SK-N-SH treated with all-trans-retinoic acid at 6 μM for 48 hours (cell line): ENCODE results near the gene LSMEM2.

Source experiments
- ATAC-seq: fragments of 200-7000 bp; cut with Tn5 transposase; 3 replicates; pipeline ENCODE4 v1.9.1; 2020; ENCODE audit warnings: mild to moderate bottlenecking, moderate library complexity
- ARNTL ChIP-seq: fragments of 450-650 bp; formaldehyde crosslinking; IDR thresholded peaks from 2 replicates; pipeline ENCODE4 v1.5.0; 2020; ENCODE audit warnings: low read depth, mild to moderate bottlenecking, moderate library complexity, borderline replicate concordance
- CREB5 ChIP-seq: fragments of 250-450 bp; sonication (Bioruptor Pico); IDR thresholded peaks from 2 replicates; pipeline ENCODE4 v1.5.1; 2020; ENCODE audit warnings: low read depth, mild to moderate bottlenecking, moderate library complexity
- CSDC2 ChIP-seq: fragments of 250-450 bp; sonication (Bioruptor Pico); IDR thresholded peaks from 2 replicates; pipeline ENCODE4 v1.5.0; 2020; ENCODE audit warnings: mild to moderate bottlenecking, moderate library complexity
- CSRNP3 ChIP-seq: fragments of 250-450 bp; sonication (Bioruptor Pico); IDR thresholded peaks from 2 replicates; pipeline ENCODE4 v1.5.1; 2021; ENCODE audit warnings: mild to moderate bottlenecking, moderate library complexity
- GLIS3 ChIP-seq: fragments of 250-450 bp; sonication (Bioruptor Pico); IDR thresholded peaks from 2 replicates; pipeline ENCODE4 v1.5.0; 2020; ENCODE audit warnings: mild to moderate bottlenecking, moderate library complexity
- OSR1 ChIP-seq: fragments of 250-450 bp; sonication (Bioruptor Pico); IDR thresholded peaks from 2 replicates; pipeline ENCODE4 v1.8.0; 2022; ENCODE audit warnings: moderate library complexity, mild to moderate bottlenecking, inconsistent platforms
- PATZ1 ChIP-seq: fragments of 250-450 bp; sonication (Bioruptor Pico); IDR thresholded peaks from 2 replicates; pipeline ENCODE4 v1.8.0; 2020; ENCODE audit warnings: mild to moderate bottlenecking, moderate library complexity, borderline replicate concordance
- POU6F1 ChIP-seq: fragments of 250-450 bp; sonication (Bioruptor Pico); IDR thresholded peaks from 2 replicates; pipeline ENCODE4 v1.8.0; 2021; ENCODE audit warnings: low read depth, mild to moderate bottlenecking, moderate library complexity, borderline replicate concordance
- RARB ChIP-seq: fragments of 250-450 bp; sonication (Bioruptor Pico); IDR thresholded peaks from 2 replicates; pipeline ENCODE4 v1.8.0; 2021; ENCODE audit warnings: mild to moderate bottlenecking, moderate library complexity
- SNAI2 ChIP-seq: fragments of 250-450 bp; sonication (Bioruptor Pico); IDR thresholded peaks from 2 replicates; pipeline ENCODE4 v1.5.0; 2020; ENCODE audit warnings: mild to moderate bottlenecking, moderate library complexity
- TCF4 ChIP-seq: fragments of 250-450 bp; sonication (Bioruptor Pico); IDR thresholded peaks from 2 replicates; pipeline ENCODE4 v1.8.0; 2021; ENCODE audit warnings: mild to moderate bottlenecking, moderate library complexity, borderline replicate concordance
- TOX ChIP-seq: fragments of 250-450 bp; sonication (Bioruptor Pico); IDR thresholded peaks from 2 replicates; pipeline ENCODE4 v1.8.0; 2021; ENCODE audit warnings: mild to moderate bottlenecking, moderate library complexity, borderline replicate concordance
- TSHZ2 ChIP-seq: fragments of 250-450 bp; sonication (Bioruptor Pico); IDR thresholded peaks from 2 replicates; pipeline ENCODE4 v1.5.0; 2020; ENCODE audit warnings: mild to moderate bottlenecking, moderate library complexity
- ZC3H10 ChIP-seq: fragments of 250-450 bp; sonication (Bioruptor Pico); IDR thresholded peaks from 2 replicates; pipeline ENCODE4 v1.5.1; 2021; ENCODE audit warnings: mild to moderate bottlenecking, moderate library complexity
- ZFP3 ChIP-seq: fragments of 250-450 bp; sonication (Bioruptor Pico); IDR thresholded peaks from 2 replicates; pipeline ENCODE4 v1.5.0; 2020; ENCODE audit warnings: mild to moderate bottlenecking, moderate library complexity
- ZFP30 ChIP-seq: fragments of 450-650 bp; formaldehyde crosslinking; IDR thresholded peaks from 2 replicates; pipeline ENCODE4 v1.5.0; 2022; ENCODE audit warnings: mild to moderate bottlenecking, moderate library complexity
- ZNF565 ChIP-seq: fragments of 450-650 bp; formaldehyde crosslinking; conservative IDR thresholded peaks from 2 replicates; pipeline ENCODE4 v1.5.0; 2020; ENCODE audit warnings: low read depth, mild to moderate bottlenecking, moderate library complexity
- ZNF70 ChIP-seq: fragments of 450-650 bp; formaldehyde crosslinking; IDR thresholded peaks from 2 replicates; pipeline ENCODE4 v1.5.0; 2020; ENCODE audit warnings: mild to moderate bottlenecking, moderate library complexity
- ZNF8 ChIP-seq: fragments of 450-650 bp; formaldehyde crosslinking; IDR thresholded peaks from 2 replicates; pipeline ENCODE4 v1.5.0; 2020; ENCODE audit warnings: mild to moderate bottlenecking, moderate library complexity

LSMEM2 gene

DNA sequence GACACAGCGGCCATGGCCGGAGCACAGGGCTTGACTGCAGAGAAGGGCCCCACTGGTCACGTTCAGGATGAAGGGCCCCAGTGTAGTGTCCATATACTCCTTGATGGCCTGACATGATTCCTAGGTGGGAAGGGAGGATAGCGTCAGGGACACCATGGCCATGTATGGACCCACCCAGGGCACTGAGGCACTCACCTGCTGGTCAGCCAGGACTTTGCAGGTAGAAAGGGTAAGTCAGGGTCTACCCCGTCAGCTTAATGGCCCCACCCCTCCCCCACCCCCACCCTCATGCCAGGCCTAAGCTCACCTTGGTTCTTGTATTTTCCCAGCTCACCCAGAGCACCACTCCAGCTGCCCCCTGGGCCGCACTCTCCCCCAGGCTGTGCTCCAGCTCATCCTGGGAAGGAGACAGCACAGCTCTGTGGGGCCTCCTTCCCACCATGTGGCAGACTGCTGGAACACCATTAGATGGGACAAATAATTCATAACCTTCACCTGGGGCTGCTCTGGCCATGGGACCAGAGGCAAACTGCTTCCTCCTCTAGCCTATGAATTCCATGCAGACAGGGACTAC lies 21.9 kb downstream of the LSMEM2 start:
- no peak for ATAC-seq
- TF ChIP-seq CSRNP3 (no peak), TCF4 (CRISPR knock-in tag) (no peak), ZC3H10 (CRISPR knock-in tag) (no peak), ARNTL (CRISPR knock-in tag) (no peak), CSDC2 (CRISPR knock-in tag) (no peak), SNAI2 (CRISPR knock-in tag) (no peak), TOX (CRISPR knock-in tag) (no peak), TSHZ2 (CRISPR knock-in tag) (no peak), ZFP30 (CRISPR knock-in tag) (no peak)

DNA sequence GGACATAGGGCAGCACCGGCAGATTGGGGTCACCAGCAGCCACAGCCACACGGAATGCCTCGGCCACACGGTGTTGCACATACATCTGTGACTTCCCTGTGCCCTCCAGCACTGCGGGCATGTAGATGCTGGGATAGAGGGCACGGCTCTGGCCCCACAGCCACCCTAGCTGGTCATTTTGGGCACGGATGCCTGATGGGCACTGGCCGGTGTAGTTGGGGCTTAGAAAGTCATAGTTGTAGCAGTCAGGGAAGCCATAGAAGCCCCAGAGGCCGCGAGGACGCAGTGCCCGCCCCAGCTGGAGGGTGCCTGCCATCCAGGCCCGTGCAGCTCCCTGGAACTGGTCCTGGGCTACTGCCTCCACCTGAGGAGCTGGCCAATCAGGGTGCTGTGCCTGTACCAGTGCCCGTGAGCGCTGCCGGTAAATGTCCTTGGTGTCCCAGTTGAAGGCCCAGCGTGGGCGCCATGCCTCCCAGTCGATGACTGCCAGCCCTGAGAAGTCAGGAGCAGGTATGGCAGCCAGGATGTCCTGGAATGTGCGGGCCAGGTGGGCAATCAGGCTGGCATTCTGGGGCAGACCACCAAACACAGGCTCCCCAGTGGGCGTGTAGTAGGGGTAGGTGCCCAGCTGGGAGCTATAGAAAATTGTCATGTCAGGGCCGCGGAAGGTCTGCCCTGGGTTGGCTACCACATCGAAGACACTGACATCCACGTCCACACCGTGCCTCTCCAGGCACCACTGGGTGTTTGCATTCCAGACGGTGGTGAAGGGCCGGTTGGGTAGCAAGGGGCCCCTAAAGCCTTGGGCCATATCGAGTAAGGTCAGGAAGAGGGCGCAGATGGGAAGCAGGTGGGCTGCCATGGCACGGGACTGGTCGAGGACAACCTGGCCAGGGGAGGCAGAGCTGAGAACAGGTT lies 23.5 kb downstream of the LSMEM2 start:
- no peak for ATAC-seq
- TF ChIP-seq ZC3H10 (CRISPR knock-in tag) = no peak
- no peak for TF ChIP-seq OSR1
- no peak for TF ChIP-seq ARNTL (CRISPR knock-in tag)
- TF ChIP-seq SNAI2 (CRISPR knock-in tag) = no peak
- TF ChIP-seq RARB (CRISPR knock-in tag) = no peak
- no peak for TF ChIP-seq TCF4 (CRISPR knock-in tag)
- TF ChIP-seq TOX (CRISPR knock-in tag) = no peak
- TF ChIP-seq ZFP3 (CRISPR knock-in tag) = no peak
- no peak for TF ChIP-seq PATZ1 (CRISPR knock-in tag)
- no peak for TF ChIP-seq CSRNP3
- TF ChIP-seq ZNF8 (CRISPR knock-in tag) = no peak
- TF ChIP-seq ZNF70 (CRISPR knock-in tag) = no peak
- TF ChIP-seq, all 23 proteins: peak for 0

GRCh38 chr3:50303013-50303815 lies 24.3 kb downstream of the LSMEM2 start, which contains the start of gene HYAL1:
HYAL1 (minus strand) TSS chr3:50303574; CDS start chr3:50302956, 618 bp downstream.
- ATAC-seq = no peak
- TF ChIP-seq ZFP30 (CRISPR knock-in tag) (no peak), POU6F1 (CRISPR knock-in tag) (no peak), ARNTL (CRISPR knock-in tag) (no peak), ZNF565 (no peak), PATZ1 (CRISPR knock-in tag) (no peak), TCF4 (CRISPR knock-in tag) (no peak), GLIS3 (CRISPR knock-in tag) (no peak), TOX (CRISPR knock-in tag) (no peak), SNAI2 (CRISPR knock-in tag) (no peak), CREB5 (CRISPR knock-in tag) (no peak), ZC3H10 (CRISPR knock-in tag) (no peak), OSR1 (no peak)
